Colon (tissue), 2 donors: ENCODE data around the gene TRPM5.
"Not testable (repeated sequence)": the region's sequence is repeated elsewhere in the genome, so short reads cannot be mapped to it uniquely, and the experiment has no call there.

Experiments
- FAIRE-seq: peaks from 2 replicates; lab custom pipeline; 2012; peaks lifted over from hg19 to GRCh38; lab: Jason Lieb, UNC
- donor health status: control.
- donor health status: control.

Gene TRPM5, protein sequence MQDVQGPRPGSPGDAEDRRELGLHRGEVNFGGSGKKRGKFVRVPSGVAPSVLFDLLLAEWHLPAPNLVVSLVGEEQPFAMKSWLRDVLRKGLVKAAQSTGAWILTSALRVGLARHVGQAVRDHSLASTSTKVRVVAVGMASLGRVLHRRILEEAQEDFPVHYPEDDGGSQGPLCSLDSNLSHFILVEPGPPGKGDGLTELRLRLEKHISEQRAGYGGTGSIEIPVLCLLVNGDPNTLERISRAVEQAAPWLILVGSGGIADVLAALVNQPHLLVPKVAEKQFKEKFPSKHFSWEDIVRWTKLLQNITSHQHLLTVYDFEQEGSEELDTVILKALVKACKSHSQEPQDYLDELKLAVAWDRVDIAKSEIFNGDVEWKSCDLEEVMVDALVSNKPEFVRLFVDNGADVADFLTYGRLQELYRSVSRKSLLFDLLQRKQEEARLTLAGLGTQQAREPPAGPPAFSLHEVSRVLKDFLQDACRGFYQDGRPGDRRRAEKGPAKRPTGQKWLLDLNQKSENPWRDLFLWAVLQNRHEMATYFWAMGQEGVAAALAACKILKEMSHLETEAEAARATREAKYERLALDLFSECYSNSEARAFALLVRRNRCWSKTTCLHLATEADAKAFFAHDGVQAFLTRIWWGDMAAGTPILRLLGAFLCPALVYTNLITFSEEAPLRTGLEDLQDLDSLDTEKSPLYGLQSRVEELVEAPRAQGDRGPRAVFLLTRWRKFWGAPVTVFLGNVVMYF (N-terminal part only)

GRCh38 chr11:2443881-2444820 is at the start of gene TRPM5:
TSS of gene TRPM5 (minus strand) at chr11:2444514. CDS start at chr11:2423036, 21,478 bp downstream.
- no peak for FAIRE-seq

- no peak for FAIRE-seq
Observed at GRCh38 chr11:2489083-2489482, 44.8 kb upstream of the TRPM5 start.

GRCh38 chr11:2488004-2488403 is 43.7 kb upstream of the TRPM5 start:
- FAIRE-seq = no peak

DNA sequence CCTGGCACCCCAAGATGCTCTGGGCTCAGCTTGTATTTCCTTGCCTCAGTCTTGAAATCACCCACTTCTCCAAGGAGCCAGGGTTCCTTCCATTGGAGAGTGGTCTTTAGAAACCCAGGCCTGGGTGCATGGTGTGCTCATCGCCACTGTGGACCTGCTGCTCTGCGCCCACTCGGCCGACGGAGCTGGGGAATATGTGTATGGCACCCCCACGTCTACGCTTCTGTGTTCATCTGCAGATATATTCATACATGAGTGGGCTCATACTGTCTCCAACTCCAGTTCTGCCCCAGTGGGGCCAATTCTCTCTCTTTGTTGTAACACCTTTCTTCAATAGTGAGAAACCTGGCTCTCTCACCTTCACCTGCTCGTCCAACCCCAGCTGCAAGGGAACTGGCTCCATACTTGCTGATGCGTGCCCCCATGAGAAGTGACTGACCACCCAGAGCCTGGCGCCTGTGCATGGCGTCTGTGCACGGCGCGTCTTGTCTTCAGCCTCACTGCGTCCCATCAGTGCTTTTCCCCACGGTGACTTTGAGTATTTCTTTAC is 40.3 kb upstream of the TRPM5 start:
- no peak for FAIRE-seq

DNA sequence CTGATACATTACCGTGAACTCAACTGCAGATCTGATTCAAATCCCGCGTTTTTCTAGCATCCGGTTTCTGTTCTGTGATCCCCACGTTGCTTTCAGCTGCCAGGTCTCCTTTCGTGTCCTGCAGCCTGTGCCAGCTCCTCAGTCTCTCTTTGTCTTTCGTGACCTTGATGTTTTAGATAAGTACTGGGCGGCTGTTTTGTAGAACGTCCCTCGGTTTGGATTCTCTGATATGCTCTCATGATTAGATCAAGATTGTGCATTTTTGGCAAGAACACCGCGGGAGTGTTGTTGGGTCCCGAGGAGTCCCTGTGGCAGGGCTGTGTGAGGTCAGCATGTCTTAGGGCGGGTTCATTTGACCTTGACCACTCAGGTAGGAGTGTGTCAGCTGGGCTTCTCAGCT is 39.1 kb upstream of the TRPM5 start:
- no peak for FAIRE-seq

GRCh38 chr11:2482745-2483144 is 38.4 kb upstream of the TRPM5 start:
- FAIRE-seq = no peak

DNA sequence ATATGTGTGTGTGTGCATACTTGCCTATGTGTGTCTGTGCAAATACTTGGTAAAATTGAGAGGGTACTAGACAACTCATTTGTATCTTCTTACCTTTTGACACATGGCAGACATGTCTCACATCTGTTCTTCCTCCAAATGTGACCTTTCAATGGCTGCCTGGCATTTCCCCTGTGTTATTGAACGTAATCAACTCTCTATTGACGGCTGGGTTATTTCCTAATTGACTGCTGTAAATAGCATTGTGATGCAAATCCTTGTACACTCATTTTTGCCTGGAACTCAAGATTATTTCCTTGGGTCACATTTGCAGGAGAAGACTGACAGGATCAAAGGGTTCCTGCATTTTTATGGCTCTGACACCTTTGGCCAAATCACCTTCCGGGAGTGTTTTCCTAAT is 37.9 kb upstream of the TRPM5 start:
- no peak for FAIRE-seq

GRCh38 chr11:2481253-2481652 is 36.9 kb upstream of the TRPM5 start:
- FAIRE-seq = no peak

DNA sequence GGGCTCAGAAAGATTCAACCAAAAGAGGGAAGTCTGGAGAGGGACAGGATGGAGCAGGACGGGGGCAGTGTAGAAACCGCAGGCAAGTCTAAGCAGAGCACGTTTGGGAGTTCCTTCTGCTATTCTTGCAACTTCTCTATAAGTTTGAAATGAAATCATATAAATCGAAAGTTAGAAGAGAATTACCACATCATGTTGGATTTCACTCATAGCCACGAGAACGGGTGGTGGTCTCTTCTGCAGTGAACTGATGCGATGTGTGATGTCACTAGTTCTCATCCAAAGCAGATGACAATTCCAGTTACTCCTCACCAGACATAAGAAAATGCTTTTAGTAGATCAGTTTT is 36.5 kb upstream of the TRPM5 start:
- no peak for FAIRE-seq

DNA sequence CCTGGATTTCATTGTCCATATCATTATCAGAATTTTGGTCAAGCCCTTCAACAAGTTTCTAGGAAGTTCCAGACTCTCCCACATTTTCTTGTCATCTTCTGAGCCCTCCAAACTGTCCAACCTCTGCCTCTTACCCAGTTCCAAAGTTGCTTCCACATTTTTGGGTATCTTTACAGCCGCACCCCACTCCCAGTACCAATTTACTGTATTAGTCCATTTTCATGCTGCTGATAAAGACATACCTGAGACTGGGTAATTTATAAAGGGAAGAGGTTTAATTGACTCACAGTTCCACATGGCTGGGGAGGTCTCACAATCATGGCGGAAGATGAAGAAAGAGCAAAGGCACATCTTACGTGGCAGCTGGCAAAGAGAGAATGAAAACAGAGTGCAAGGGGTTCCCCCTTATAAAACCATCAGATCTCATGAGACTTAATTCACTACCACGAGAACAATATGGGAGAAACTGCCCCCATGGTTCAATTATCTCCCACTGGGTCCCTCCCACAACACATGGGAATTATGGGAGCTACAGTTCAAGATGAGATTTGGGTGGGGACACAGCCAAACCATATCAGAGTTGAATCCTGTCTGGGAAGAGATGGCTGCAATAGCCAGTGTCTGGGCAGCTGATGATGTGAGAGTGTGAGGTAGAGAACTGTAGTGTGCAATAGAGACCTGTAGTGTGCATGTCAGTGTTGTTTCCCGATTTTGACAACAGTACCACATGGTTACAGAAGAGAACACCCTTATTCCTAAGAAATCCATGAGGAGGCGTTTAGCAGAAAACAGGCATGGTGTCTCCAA is 36.0 kb upstream of the TRPM5 start:
- FAIRE-seq = not testable (repeated sequence)

- no peak for FAIRE-seq
Observed at GRCh38 chr11:2477936-2478335, 33.6 kb upstream of the TRPM5 start.

GRCh38 chr11:2477254-2477653 is 32.9 kb upstream of the TRPM5 start:
- no peak for FAIRE-seq

GRCh38 chr11:2475136-2475918 is 31.0 kb upstream of the TRPM5 start:
- no peak for FAIRE-seq

DNA sequence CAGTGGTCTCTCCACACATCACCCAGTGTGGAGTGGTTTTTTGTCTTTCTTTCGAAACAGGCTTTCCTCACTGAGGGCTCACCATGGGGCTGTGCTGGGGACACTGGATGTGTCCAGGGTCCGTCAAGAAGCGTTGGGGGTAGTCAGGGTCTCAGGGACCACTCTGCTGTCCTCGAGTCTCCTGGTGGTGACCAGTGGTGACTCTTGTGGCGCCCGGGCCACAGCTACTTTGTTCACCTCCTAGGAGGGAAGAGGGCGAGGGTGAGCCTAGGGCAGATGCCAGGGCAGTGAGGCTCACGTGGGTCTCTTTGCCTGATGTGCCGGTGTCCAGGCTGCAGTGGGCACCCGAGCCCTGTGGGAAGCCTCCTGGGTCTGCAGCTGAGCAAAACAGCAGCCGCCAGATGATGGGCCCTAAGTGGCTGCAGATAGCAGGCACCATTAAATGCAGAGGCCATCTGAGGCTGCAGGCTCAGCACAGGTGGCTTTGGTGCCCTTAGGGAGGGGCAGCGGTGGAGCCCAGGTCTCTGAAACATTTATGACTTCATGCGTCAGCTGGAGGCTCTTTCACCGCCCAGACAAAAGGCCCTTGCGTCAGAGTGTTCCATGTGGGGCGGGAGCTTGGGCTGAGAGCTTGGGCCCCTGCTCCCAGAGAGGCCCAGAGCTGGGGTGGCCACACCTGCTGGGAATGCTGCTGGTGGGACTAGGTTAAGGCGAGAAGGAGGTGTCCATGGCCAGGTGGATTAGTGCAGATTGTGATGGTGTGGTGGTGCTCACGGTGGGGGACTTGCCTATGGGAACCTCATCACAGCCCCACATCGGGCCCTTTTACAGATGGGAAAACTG is 30.0 kb upstream of the TRPM5 start:
- no peak for FAIRE-seq

DNA sequence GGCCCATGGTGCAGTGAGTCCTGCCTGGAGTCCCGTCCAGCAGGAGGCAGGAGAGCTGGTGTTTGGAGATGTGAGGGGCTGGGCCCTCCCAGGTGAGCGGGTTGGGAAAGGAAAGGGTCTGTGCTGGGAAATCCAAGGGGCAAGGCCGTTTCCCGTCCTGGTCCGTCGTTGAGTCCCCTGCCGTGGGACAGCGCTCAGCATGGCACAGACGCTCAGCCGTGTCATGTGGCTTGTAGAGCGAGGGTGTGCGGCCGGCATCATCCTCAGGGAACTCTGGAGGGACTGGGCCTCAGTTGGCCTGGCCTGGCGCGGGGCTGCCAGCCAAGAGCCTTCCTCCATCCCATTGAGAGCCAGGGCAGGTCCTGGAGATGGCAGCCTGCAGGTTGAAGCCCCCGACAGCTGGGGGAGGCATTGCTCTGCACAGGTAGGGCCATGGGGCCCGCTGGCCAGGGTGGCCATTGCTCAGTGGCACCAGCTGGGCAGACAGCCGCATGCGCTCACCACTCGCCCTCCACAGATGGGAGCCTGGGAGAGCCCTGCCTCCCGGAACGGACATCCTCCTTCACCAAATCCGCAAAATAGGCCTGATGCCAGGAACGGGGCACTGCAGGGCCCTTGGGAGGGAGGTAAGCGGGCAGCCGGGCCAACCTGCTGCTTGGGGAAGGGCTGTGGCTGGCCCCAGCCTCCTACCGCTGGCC is 29.2 kb upstream of the TRPM5 start:
- no peak for FAIRE-seq

DNA sequence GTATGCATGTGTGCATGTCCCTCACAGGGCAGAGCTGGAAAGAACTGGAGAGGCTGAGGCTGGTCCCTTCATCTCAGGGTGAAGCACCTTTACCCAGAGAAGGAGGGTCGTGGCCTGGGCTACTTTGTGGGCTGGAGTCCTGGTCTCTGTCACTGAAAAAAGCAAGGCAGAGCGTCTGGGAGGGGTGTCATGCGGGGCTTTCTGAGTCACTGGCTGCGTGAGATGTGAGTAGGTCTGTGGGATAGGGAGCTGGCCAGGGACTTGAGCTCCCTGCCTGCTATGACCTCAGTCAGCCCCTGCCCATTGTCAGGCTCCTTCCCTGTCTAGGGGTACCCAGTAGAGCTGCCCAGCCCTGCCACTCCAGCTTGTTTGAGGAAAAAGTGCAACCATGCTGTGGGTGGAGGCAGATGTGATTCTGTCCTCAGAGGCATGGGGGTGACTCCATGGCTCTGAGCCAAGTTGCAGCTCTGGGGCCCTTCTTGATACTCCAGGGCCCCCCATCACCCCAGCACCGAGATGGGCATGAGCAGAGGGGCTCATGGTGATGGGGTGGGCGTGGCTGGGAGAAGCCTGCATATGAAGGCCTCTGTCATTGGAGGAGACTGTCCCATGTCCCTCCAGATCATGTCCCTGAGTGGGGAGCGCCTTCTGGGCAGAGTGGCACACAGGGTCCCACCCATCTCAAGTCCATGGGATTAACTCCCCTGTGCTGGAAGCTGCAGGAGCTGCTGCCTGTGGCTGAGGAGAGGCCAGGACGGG is 28.3 kb upstream of the TRPM5 start:
- FAIRE-seq = no peak

- no peak for FAIRE-seq
Observed at GRCh38 chr11:2471804-2472096, 27.4 kb upstream of the TRPM5 start.

DNA sequence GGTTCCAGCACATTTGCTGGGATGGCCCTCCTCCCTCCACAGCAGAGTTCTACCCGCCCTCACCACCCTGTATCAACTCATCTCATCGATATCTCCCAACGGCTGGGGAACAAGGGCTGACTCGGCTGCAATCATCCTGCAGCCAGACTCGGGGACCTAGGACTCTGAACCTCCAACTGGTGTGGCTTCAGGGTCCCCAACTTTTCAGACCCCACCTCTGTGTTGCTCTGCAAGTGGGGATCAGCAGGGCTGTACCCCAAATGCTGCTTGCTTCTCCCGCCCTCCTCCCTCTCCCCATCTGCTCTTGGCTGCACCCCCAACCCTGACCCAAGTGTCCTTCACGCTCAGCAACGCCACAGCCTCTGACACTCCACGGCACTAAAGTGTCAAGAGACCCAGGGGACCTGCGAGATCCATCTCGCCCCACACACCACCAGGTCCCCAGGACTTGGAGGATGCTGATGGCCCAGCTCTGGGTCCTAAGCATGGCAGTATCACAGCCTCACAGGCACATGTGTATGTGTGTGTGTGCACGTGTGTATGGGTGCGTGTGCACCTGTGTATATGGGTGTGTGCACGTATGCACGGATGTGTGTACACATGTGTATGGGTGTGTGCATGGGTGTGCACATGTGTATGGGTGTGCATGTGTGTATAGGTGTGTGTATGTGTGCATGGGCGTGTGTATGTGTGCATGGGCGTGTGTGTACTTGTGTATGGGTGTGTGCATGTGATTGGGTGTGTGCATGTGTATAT is 26.9 kb upstream of the TRPM5 start:
- FAIRE-seq = no peak
